Measurements from ENCODE around the gene FBXL13.
"Not testable (repeated sequence)": the region's sequence is repeated elsewhere in the genome, so short reads cannot be mapped to it uniquely, and the experiment has no call there.

The FBXL13 gene

GRCh38 chr7:103074519-103075336, at the start of gene FBXL13, which contains the start of gene ARMC10:
FBXL13 (minus strand) TSS chr7:103074796.
ARMC10 (plus strand) TSS chr7:103075140; CDS start chr7:103075273, 133 bp downstream.
- peak; percentile 91 for DNase-seq (ENCODE audit: low spot score)

DNA sequence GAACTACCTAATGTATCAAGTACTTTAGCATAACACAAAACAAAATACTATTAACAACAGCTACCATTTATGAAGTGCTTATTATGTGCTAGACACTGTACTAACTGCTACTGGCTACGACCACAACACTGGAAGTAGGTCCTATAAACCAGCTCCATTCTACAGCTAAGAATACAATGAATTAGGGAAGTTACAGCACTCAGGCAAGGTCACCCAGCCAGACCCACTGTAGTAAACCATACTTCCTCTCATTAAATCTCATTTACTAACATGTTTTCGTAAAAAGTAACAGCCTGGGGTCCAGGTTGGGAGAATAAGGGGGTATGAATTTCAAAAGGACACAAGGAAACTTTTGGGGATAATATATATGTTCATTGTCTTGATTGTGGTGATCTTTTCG, 48.9 kb upstream of the FBXL13 start:
- no peak for DNase-seq (ENCODE audit: low spot score)

GRCh38 chr7:103121641-103122040, 47.0 kb upstream of the FBXL13 start:
- DNase-seq (ENCODE audit: low spot score): no peak

DNA sequence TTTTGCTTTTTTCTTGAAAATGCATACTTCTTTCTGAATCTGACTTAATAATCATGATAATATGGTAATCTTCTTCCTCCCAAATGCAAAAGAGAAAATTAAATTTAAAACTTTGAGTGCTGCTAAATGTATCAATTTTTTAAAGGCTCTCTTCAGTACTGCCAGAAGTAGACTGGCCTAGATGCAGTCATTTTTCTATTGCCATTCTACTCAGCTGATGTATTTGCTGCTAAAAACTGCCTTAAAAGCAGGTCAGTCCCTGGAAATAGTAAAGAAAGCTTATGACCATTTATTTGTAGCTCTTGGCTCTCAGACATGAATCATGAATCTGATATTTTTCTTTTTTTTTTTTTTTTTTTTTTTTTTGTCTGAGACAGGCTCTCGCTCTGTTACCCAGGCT, 45.8 kb upstream of the FBXL13 start:
- no peak for DNase-seq (ENCODE audit: low spot score)

DNA sequence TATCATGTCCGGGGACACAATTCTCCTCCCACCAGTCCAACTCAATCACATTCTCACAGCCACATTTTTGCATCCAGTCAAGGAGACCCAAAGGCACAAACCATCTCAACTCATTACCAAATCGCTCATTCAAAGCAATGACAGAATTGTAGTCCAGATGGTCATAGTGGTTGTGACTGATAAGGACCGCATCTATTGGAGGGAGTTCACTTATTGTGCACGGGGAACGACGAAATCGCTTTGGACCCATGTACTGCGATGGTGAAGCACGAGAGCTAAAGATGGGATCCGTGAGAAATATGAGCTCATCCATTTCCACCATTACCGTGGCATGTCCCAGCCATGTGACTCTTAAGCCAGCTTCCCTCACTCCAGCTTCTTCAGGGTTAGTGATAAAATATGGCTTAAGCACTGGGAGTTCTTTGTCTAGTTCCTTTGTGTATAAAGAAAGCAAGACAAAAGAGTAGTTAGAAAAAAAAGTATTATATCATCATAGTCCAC, 45.2 kb upstream of the FBXL13 start:
- no peak for DNase-seq (ENCODE audit: low spot score)

DNA sequence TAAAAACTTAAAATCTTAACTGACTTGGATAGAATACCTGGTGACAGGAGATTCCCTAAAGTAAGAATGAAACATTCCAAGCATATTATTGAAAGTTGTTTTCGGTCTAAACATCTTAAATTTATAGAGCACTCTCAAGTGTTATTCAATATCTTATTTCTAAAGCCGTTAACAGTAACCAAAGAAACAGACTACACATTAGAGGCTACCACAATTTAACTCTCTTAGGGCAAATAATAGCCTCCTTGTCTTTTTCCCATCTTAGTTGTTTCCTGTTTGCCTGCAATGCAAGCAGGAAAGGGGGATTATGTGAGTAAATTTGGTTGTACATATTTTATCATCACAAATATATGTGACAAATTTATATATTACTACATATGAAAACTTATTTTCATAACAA, 42.9 kb upstream of the FBXL13 start:
- DNase-seq (ENCODE audit: low spot score): no peak

GRCh38 chr7:103116991-103117390, 42.4 kb upstream of the FBXL13 start:
- DNase-seq (ENCODE audit: low spot score): no peak

GRCh38 chr7:103116511-103116910, 41.9 kb upstream of the FBXL13 start:
- no peak for DNase-seq (ENCODE audit: low spot score)

DNA sequence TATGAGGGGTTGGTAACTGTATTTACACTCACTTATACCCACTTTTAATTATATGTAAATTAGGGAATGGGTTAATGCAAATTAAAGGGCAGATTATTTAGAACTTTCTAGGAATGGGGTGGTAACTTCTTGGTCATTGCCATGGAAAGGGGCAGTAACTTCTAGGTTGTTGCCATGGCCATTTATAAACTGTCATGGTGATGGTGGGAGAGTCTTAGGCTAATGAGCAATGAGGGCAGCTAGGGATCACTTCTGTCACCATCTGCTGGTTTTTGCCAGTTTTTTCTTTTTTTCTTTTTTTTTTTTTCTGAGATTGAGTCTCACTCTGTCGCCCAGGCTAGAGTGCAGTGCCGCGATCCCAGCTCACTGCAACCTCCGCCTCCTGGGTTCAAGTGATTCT, 41.2 kb upstream of the FBXL13 start:
- DNase-seq (ENCODE audit: low spot score): no peak

GRCh38 chr7:103114576-103115008, 40.0 kb upstream of the FBXL13 start:
- no peak for DNase-seq (ENCODE audit: low spot score)

GRCh38 chr7:103113164-103113563, 38.6 kb upstream of the FBXL13 start:
- no peak for DNase-seq (ENCODE audit: low spot score)

- not testable (repeated sequence) for DNase-seq (ENCODE audit: low spot score)
Measured at GRCh38 chr7:103106703-103107070, 32.1 kb upstream of the FBXL13 start.

- DNase-seq (ENCODE audit: low spot score): no peak
Measured at GRCh38 chr7:103106005-103106702, 31.6 kb upstream of the FBXL13 start.

DNA sequence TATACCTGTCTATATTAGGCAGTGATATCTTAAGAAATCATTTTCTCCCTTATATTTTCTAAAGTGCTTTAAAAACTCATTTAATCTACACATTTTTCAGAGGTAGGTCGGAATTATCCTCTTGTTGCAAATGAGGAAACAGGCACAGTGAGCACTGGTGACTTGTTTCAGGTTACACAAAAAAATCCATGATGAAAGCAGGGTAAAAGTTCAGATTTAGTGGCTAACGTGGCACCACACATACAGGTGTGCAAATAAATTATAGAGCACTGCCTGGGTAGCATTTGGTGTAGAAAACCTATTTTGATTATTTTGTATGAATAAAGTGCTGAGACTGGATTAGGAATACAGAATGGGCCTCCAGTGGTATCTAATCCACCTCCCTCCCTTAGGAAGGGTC, 26.9 kb upstream of the FBXL13 start:
- no peak for DNase-seq (ENCODE audit: low spot score)

DNA sequence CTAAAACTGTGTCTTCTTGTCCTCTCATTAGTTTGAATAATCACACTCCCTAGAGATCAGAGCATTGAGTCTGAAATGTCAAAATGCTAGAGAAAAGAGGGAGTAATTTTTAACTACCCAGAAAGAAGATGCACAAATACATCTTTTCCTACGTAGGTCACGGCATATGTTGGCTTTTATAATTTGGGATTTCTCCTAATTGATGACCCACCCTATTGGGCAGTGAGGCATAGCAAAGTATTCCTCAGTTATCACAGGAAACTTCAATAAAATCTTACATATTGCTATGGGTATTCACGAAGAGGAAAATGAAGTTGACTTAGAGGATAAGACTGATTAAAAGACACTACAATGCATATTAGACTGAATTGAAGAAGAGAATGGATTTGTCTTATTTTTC, 25.8 kb upstream of the FBXL13 start:
- DNase-seq (ENCODE audit: low spot score): no peak

DNA sequence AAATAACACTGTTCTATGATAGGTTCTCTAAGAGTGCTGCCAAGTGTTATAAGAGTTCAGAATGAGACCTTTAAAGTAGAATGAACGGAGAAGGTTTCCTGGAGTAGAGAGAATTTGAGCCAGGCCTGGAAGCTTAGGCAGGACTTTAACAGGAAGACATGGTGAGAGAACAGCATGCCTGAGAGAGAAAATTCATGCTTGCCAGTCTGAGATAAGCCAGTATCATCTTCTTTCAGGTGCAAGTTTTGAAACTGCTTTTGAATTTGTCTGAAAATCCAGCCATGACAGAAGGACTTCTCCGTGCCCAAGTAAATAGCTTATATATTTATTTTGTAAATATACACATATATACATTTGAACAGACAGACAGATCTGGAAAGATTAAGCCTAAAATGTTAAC, 22.4 kb upstream of the FBXL13 start:
- DNase-seq (ENCODE audit: low spot score): no peak

DNA sequence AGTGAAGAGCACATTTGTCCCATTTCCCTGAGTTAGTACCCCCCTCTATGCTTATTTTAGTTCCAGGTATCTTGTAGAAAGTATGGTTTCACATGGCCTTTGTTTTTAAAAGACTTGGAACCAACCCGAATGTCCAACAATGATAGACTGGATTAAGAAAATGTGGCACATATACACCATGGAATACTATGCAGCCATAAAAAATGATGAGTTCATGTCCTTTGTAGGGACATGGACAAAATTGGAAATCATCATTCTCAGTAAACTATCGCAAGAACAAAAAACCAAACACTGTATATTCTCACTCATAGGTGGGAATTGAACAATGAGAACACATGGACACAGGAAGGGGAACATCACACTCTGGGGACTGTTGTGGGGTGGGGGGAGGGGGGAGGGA, 21.0 kb upstream of the FBXL13 start:
- DNase-seq (ENCODE audit: low spot score): not testable (repeated sequence)

- DNase-seq (ENCODE audit: low spot score): no peak
Measured at GRCh38 chr7:103094102-103094501, 19.5 kb upstream of the FBXL13 start.

DNA sequence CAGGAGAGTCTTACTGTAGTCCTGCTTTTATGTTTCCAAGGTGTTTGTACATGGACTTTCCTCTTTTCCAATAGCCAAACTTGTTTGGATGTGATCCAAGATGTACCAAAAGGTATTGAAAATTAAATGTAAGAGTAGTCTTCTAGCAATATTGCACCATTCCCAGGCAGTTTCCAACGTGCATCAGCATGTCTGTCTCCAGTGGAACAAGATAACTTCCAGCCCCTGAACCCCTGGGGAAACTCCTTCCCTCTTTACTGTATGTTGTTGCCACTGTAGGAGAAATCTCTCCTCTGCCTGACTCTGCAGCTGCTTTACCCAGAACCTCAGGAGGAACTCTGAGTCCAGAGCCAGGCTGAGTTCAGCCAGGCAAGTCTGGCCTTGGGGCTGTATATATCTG, 18.8 kb upstream of the FBXL13 start:
- no peak for DNase-seq (ENCODE audit: low spot score)

- DNase-seq (ENCODE audit: low spot score): not testable (repeated sequence)
Measured at GRCh38 chr7:103092321-103092720, 17.7 kb upstream of the FBXL13 start.

GRCh38 chr7:103083210-103083609, 8.6 kb upstream of the FBXL13 start:
- DNase-seq (ENCODE audit: low spot score): no peak

DNA sequence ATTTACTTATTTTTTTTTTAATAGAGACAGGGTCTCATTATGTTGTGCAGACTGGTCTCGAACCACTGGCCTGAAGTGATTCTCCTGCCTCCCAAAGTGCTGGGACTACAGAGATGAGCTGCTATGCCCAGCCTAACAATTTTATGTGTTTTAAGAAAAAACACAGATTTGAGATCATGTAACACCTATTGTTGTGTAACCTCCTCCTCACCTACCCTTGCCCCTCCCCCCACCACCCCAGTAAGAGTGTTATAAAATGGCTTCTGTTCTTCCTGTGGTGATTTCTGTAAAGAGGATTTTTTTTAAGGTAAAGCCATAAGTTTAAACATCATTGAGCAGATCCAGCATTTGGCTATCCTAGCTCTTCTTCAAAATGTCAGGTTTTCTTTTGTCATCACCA, 7.9 kb upstream of the FBXL13 start:
- DNase-seq (ENCODE audit: low spot score): no peak

GRCh38 chr7:103080923-103081322, 6.3 kb upstream of the FBXL13 start:
- DNase-seq (ENCODE audit: low spot score): no peak
